ENCODE data around the gene TMX2. TPM values are rescaled to one million over a fixed set of nuclear protein-coding genes. Genes with fewer than 3 reads are reported as not detected.
A peak's percentile ranks its signal among the peaks of the same experiment; 100 is the strongest.

Gene TMX2
- total RNA-seq, 1 experiment from 2014 or later: 91.3 TPM

GRCh38 chr11:57787006-57787604 is 74.7 kb downstream of the TMX2 start:
- no CpG with 5 or more reads among the region's 4 CpGs for WGBS (ENCODE audit: extremely low coverage, insufficient read length, low lambda C conversion rate)
- H2BK5ac ChIP-seq (ENCODE audit: insufficient read length, low read length): no peak overlapping the region
- H3K9me3 ChIP-seq (ENCODE audit: control insufficient read depth, low read depth, low read length): no peaks in the 10 kb centered on the region
- H3K23me2 ChIP-seq (ENCODE audit: insufficient read length, low read depth, low read length, poor library complexity, severe bottlenecking): no peaks in the 10 kb centered on the region
- Mint-ChIP-seq H3K4me1 (peaks cover 47 to 48% of the 10 kb centered on the region in 2 experiments), H3K27me3 (ENCODE audit: low read depth) (no peaks in the 10 kb centered on the region), H3K27ac (peak overlapping the region in 2 of 3 experiments; percentile 76 to 91; a peak in 3 of 7 replicates), H3K4me3 (no peak overlapping the region), H3K9me3 (no peaks in the 10 kb centered on the region), H3K36me3 (ENCODE audit: insufficient read depth in 1 of 3, low read depth in 3 of 3) (peaks cover 7 to 31% (median 27%) of the 10 kb centered on the region in 3 experiments)
- H3T11ph ChIP-seq (ENCODE audit: low read length): no peak overlapping the region
- no peak overlapping the region for H3K14ac ChIP-seq (ENCODE audit: insufficient read depth, low read length)
- peaks cover 15% of the 10 kb centered on the region for H3K79me1 ChIP-seq (ENCODE audit: insufficient read depth, low read depth, low read length, poor library complexity, severe bottlenecking)
- DNase-seq: no peak
- H4K20me1 ChIP-seq (ENCODE audit: control insufficient read depth, insufficient read depth, insufficient read length): no peaks in the 10 kb centered on the region
- no peak overlapping the region for H4K91ac ChIP-seq (ENCODE audit: insufficient read length, low read depth, low read length)
- no peak for TF ChIP-seq CTCF (conservative IDR thresholded peaks at IDR 0.05)
- no peak overlapping the region for H3K18ac ChIP-seq (ENCODE audit: insufficient read length, low read depth, low read length)
- no peak overlapping the region for H3K4me2 ChIP-seq (ENCODE audit: insufficient read depth, insufficient read length, low read length)
- no peak overlapping the region for H4K8ac ChIP-seq (replicated peaks; ENCODE audit: insufficient read length, low read depth, low read length)
- H2BK15ac ChIP-seq (ENCODE audit: low read depth, low read length): no peak overlapping the region
- no peak overlapping the region for H3K56ac ChIP-seq (ENCODE audit: insufficient read length, low read depth, low read length)
- no peak overlapping the region for H2BK120ac ChIP-seq (ENCODE audit: low read depth, low read length, poor library complexity, severe bottlenecking)
- no peak overlapping the region for H3K23ac ChIP-seq (ENCODE audit: insufficient read length, low read depth, low read length)
- peaks cover 9% of the 10 kb centered on the region for H3K4me1 ChIP-seq (ENCODE audit: insufficient read depth, low read length)
- H3K27me3 ChIP-seq (ENCODE audit: insufficient read depth, low read length): no peaks in the 10 kb centered on the region
- no peak overlapping the region for H3K27ac ChIP-seq (ENCODE audit: insufficient read length, low read depth, low read length)
- H4K5ac ChIP-seq (ENCODE audit: insufficient read length, low read depth, low read length): no peak overlapping the region
- no peak overlapping the region for H2BK12ac ChIP-seq (ENCODE audit: insufficient read length, low read depth, low read length)
- peaks cover 41% of the 10 kb centered on the region; the same call in 1 of the 2 replicates for H3K79me2 ChIP-seq (ENCODE audit: insufficient read depth, low read length)
- no peak overlapping the region for H2AK5ac ChIP-seq (ENCODE audit: insufficient read length, low read length)
- H2BK20ac ChIP-seq (ENCODE audit: low read depth, low read length, poor library complexity, severe bottlenecking): no peak overlapping the region
- H2AFZ ChIP-seq (ENCODE audit: low read length): no peak overlapping the region
- no peak overlapping the region for H3K9ac ChIP-seq (ENCODE audit: extremely low read depth, insufficient read length, low read length)
- no peak overlapping the region for H3K4ac ChIP-seq (ENCODE audit: low read depth, low read length)

All from H9 (cell line).